Progenitor cell of endocrine pancreas (in vitro differentiated cells): Measurements from ENCODE around the gene EEF1A2. TPM values are rescaled to one million over a fixed set of nuclear protein-coding genes. Genes with fewer than 3 reads are reported as not detected.
A peak's percentile ranks its signal among the peaks of the same experiment; 100 is the strongest.

Experiments
- DNase-seq: peaks from one replicate; pipeline ENCODE4 v3.0.0; 2021; ENCODE audit warnings: low spot score; ENCODE audit not compliant: unreplicated experiment
- H3K27ac Mint-ChIP-seq: 2 replicates; pipeline ENCODE4 v1.8.0; 2021; ENCODE audit warnings: mild to moderate bottlenecking, moderate library complexity, mixed read lengths
- H3K27me3 Mint-ChIP-seq: 2 replicates; pipeline ENCODE4 v1.8.0; 2021; ENCODE audit warnings: mixed read lengths
- H3K36me3 Mint-ChIP-seq: 2 replicates; pipeline ENCODE4 v1.8.0; 2022; ENCODE audit warnings: mixed read lengths; ENCODE audit not compliant: insufficient read depth
- H3K4me1 Mint-ChIP-seq: 2 replicates; pipeline ENCODE4 v1.8.0; 2021; ENCODE audit warnings: low read depth, mixed read lengths
- H3K4me3 Mint-ChIP-seq: 2 replicates; pipeline ENCODE4 v1.8.0; 2021; ENCODE audit warnings: low read depth, mild to moderate bottlenecking, moderate library complexity, mixed read lengths
- H3K9me3 Mint-ChIP-seq: 2 replicates; pipeline ENCODE4 v1.8.0; 2021; ENCODE audit warnings: low read depth, mixed read lengths
- total RNA-seq: library from RNA; stranded (reverse); gene quantifications from 2 replicates; pipeline ENCODE4 v1.2.1, GENCODE V29; 2021
- TF ChIP-seq, protein P1 (sequence below): fragments of 200-600 bp; sonication (generic); IDR thresholded peaks from one replicate; pipeline ENCODE4 v1.5.0; 2021; ENCODE audit warnings: antibody characterized with exemption, mild to moderate bottlenecking; ENCODE audit not compliant: unreplicated experiment

Gene EEF1A2
- total RNA-seq, 1 donor from 2014 or later: 11.0 TPM

DNA sequence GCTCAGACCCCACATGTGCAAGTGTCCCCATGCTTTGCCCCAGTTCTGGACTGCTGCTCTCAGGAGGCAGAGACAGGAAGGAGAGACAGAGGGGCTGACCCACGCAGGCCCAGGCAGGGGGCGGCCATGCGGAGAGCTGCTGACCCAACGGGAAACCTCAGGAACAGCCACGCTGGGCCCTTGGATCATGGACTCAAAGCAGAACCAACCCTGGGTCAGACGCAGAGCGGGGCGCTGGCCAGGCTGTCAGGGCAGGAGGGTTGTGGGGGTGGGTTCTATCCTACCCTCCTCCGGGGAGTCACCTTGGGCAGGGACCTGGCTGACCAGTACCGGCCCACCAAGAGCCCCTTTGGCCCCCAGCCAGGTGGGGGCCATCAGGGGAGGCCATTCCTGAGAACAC, 28.5 kb downstream of the EEF1A2 start:
- Mint-ChIP-seq H3K36me3 (no peaks in the 10 kb centered on the region), H3K9me3 (no peaks in the 10 kb centered on the region), H3K4me3 (peak overlapping the region; percentile 53), H3K27ac (no peak overlapping the region), H3K27me3 (peaks cover 39% of the 10 kb centered on the region), H3K4me1 (no peaks in the 10 kb centered on the region)
- no peak for DNase-seq
- TF ChIP-seq, protein P1, sequence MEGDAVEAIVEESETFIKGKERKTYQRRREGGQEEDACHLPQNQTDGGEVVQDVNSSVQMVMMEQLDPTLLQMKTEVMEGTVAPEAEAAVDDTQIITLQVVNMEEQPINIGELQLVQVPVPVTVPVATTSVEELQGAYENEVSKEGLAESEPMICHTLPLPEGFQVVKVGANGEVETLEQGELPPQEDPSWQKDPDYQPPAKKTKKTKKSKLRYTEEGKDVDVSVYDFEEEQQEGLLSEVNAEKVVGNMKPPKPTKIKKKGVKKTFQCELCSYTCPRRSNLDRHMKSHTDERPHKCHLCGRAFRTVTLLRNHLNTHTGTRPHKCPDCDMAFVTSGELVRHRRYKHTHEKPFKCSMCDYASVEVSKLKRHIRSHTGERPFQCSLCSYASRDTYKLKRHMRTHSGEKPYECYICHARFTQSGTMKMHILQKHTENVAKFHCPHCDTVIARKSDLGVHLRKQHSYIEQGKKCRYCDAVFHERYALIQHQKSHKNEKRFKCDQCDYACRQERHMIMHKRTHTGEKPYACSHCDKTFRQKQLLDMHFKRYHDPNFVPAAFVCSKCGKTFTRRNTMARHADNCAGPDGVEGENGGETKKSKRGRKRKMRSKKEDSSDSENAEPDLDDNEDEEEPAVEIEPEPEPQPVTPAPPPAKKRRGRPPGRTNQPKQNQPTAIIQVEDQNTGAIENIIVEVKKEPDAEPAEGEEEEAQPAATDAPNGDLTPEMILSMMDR: no peak

DNA sequence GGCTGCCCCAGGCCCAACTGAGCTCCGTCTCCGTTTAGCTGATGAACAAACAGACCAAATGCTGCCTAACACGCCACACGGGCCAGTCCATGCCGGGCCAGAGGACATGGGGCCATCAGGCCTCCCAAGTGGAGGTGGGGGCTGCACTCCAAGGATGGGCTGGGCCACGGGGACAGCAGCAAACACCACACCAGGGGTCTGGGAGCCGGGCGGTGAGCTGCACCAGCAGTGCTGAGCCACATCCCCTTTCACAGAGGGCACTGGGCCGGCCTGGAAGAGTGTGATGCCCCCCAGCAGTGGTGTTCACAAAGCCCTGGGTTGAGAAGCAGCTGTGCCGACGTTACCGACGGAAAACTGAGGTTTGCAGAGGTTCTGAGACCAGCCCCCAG, 29.2 kb downstream of the EEF1A2 start:
- Mint-ChIP-seq H3K36me3 (no peaks in the 10 kb centered on the region), H3K27me3 (peaks cover 36% of the 10 kb centered on the region), H3K4me3 (no peak overlapping the region), H3K9me3 (no peaks in the 10 kb centered on the region), H3K27ac (no peak overlapping the region), H3K4me1 (no peaks in the 10 kb centered on the region)
- no peak for DNase-seq
- TF ChIP-seq, protein P1: no peak

DNA sequence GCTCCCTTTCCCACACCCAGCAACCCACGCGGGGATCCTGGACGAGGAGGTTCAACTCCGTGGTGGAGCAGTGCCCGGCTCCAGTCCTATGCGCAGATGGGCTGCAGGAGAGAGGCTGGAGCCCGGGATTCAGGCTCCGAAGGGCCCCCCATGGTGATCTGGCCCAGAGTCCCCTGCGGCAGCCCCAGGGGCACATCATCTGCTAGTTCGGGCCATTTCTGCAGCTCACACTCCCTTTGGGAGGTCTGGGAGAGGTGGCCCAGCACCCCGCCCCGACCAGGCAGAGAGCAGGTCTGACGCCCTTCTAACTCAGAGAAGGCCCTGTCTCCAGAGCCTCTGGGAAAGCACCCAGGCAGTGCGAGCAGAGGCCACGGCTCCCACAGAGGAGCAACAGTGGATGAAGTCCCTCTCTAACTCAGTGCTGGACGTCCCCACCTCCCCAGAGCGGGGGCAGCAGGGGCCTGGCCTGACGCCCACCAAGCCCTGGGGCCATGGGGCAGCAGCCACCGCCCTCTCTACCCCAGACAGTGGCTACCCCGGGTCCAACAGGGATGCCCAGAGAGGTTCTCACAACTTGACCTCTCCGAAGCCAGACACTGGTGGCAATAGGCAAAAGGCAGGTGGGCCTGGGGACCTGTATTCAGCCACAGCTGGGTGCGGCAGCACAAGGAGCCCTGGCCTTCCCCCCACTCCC, 29.7 kb downstream of the EEF1A2 start:
- Mint-ChIP-seq H3K27me3 (peaks cover 31% of the 10 kb centered on the region), H3K36me3 (no peaks in the 10 kb centered on the region)

DNA sequence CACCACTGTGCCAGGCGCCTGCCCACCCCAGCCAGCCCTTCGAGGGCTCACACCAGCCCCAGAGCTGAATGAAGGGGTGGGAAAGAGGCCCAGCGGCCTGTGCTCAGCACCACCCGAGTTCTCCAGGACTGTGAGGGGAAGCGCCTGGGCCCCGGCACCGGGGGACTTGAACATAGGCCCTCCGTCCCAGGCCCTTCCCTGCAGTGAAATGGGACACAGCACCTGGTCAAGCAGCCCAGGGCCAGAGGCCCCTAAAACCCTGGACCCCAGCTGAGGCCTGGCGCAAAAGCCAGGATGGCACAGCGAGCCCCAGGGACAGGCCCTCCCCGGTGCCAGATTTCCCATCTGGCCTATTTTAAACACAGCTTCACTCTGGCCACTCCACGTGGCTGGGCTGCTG, 30.5 kb downstream of the EEF1A2 start:
- H3K9me3 Mint-ChIP-seq: no peaks in the 10 kb centered on the region
- H3K36me3 Mint-ChIP-seq: no peaks in the 10 kb centered on the region
- H3K27me3 Mint-ChIP-seq: peaks cover 28% of the 10 kb centered on the region
- H3K4me1 Mint-ChIP-seq: no peaks in the 10 kb centered on the region
- TF ChIP-seq, protein P1: no peak
- no peak overlapping the region for H3K4me3 Mint-ChIP-seq
- DNase-seq: no peak
- no peak overlapping the region for H3K27ac Mint-ChIP-seq

More for the DNA sequence above, 29.7 kb downstream of the EEF1A2 start:
- H3K4me1 Mint-ChIP-seq: no peaks in the 10 kb centered on the region
- no peak for DNase-seq
- TF ChIP-seq, protein P1: no peak
- no peaks in the 10 kb centered on the region for H3K9me3 Mint-ChIP-seq
- H3K4me3 Mint-ChIP-seq: no peak overlapping the region
- no peak overlapping the region for H3K27ac Mint-ChIP-seq

DNA sequence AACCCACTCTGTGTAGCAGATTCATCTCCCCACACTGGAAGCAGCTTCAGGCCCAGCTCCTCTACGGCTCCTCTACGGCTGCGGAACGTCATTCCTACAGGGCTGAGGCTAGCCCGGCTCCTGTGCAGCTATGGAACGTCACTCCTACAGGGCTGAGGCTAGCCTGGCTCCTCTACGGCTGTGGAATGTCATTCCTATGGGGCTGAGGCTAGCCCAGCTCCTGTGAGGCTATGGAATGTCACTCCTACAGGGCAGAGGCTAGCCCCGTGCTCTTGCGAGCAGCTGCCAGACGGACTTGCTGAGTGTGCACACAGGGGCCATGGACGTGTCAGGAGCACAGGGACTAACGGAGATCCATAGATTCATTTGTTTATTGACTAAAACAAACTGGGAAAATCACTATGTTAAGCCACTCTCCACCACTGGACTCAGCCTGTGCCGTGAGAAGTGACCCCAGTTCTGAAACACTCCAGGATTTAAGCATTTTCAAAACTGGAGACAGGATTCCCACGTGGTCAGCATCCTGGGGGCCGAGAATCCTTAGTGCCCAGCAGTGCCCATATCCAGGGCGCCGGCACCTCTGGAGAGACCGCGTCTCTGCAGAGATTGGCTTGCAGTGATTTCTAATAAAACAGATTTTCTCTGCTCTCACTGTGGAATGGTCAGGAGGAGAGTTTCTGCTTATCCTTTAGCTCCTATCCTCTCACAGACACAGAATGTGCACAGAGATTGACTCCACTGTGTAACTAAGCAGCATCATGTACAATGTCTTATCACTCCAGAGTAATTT, 31.4 kb downstream of the EEF1A2 start:
- H3K4me3 Mint-ChIP-seq: no peak overlapping the region
- H3K27ac Mint-ChIP-seq: no peak overlapping the region

More for the DNA sequence above, 31.4 kb downstream of the EEF1A2 start:
- Mint-ChIP-seq H3K4me1 (no peaks in the 10 kb centered on the region), H3K9me3 (no peaks in the 10 kb centered on the region), H3K27me3 (peaks cover 33% of the 10 kb centered on the region), H3K36me3 (no peaks in the 10 kb centered on the region)
- TF ChIP-seq, protein P1: no peak
- DNase-seq: no peak
